GM12878 (cell line): ENCODE measurements around the gene LLCFC1. TPM values are rescaled to one million over a fixed set of nuclear protein-coding genes. Genes with fewer than 3 reads are reported as not detected.

Source experiments
- ATAC-seq: fragments of 200-7000 bp; cut with Tn5 transposase; 3 replicates; pipeline ENCODE4 v1.9.1; 2020; ENCODE audit warnings: mild to moderate bottlenecking, moderate library complexity
- BruUV-seq: library from RNA; stranded (reverse); fragments of 400-500 nt; replicated peaks from 2 replicates; lab custom pipeline; 2021; lab: Mats Ljungman, UMichigan
- CTCF ChIA-PET: fragments of 300-600 bp; sonication (Branson Sonifier 250); formaldehyde crosslinking; extraction: SDS; loops from one replicate; lab custom pipeline; 2021; ENCODE audit warnings: inconsistent platforms; lab: Yijun Ruan, JAX
- POLR2A ChIA-PET: fragments of 350-600 bp; formaldehyde crosslinking; extraction: SDS; loops from one replicate; lab custom pipeline; 2021; ENCODE audit warnings: inconsistent platforms; lab: Charles Lee
- RAD21 ChIA-PET: fragments of 300-600 bp; sonication (Branson Sonifier 250); formaldehyde crosslinking; loops from one replicate; lab custom pipeline; 2023; ENCODE audit warnings: antibody characterized with exemption; ENCODE audit not compliant: unreplicated experiment; lab: Charles Lee
- SMC1A ChIA-PET: fragments of 300-600 bp; sonication (Branson Sonifier 250); formaldehyde crosslinking; loops from one replicate; lab custom pipeline; 2023; ENCODE audit not compliant: unreplicated experiment, uncharacterized antibody; lab: Charles Lee
- DNase-seq: peaks from one replicate; pipeline ENCODE4 v3.0.0-alpha.2; 2011; ENCODE audit warnings: low read depth, low spot score
- FAIRE-seq: peaks from 3 replicates; lab custom pipeline; 2011; peaks lifted over from hg19 to GRCh38; lab: Jason Lieb, UNC
- H2AFZ ChIP-seq: 2 replicates; pipeline ENCODE4 v1.6.0; 2011; ENCODE audit warnings: low read depth, low read length, control low read depth; ENCODE audit not compliant: control insufficient read depth
- H3K27ac ChIP-seq: 2 replicates; pipeline ENCODE4 v1.5.1; 2011; ENCODE audit warnings: control low read depth; ENCODE audit not compliant: control insufficient read depth, insufficient read depth
- H3K27me3 ChIP-seq, 2 experiments: replicated peaks in 1 of 2; 2 replicates each; pipeline versions ENCODE4 v1.6.0 to v1.6.1; 2011; ENCODE audit warnings: low read length in 1 of 2; ENCODE audit not compliant: control insufficient read depth in 2 of 2, insufficient read depth in 2 of 2
- H3K36me3 ChIP-seq, 2 experiments: 2 replicates each; pipeline ENCODE4 v1.5.1; 2011; ENCODE audit warnings: low read length in 1 of 2; ENCODE audit not compliant: control insufficient read depth in 2 of 2, insufficient read depth in 2 of 2
- H3K4me1 ChIP-seq: 2 replicates; pipeline ENCODE4 v1.6.1; 2011; ENCODE audit warnings: mild to moderate bottlenecking, low read length, moderate library complexity, mixed read lengths; ENCODE audit not compliant: control insufficient read depth, insufficient read depth
- H3K4me2 ChIP-seq: 2 replicates; pipeline ENCODE4 v1.6.0; 2011; ENCODE audit warnings: control low read depth; ENCODE audit not compliant: control insufficient read depth, insufficient read depth
- H3K4me3 ChIP-seq: fragments of 200-600 bp; sonication (generic); 2 replicates; pipeline ENCODE4 v1.5.1; 2016
- H3K79me2 ChIP-seq: 2 replicates; pipeline ENCODE4 v1.6.0; 2011; ENCODE audit warnings: low read length; ENCODE audit not compliant: control insufficient read depth, insufficient read depth
- H3K9ac ChIP-seq: 2 replicates; pipeline ENCODE4 v1.8.0; 2011; ENCODE audit warnings: low read length, control low read depth, mixed read lengths; ENCODE audit not compliant: control insufficient read depth, insufficient read depth
- H3K9me3 ChIP-seq: replicated peaks from 3 replicates; pipeline ENCODE4 v1.5.1; 2011; ENCODE audit warnings: mild to moderate bottlenecking, low read length; ENCODE audit not compliant: control insufficient read depth, insufficient read depth
- H4K20me1 ChIP-seq: 2 replicates; pipeline ENCODE4 v1.6.0; 2011; ENCODE audit not compliant: control insufficient read depth, insufficient read depth
- BHLHE40 ChIP-seq, 2 experiments: fragments of 450-650 bp in 1 of 2; IDR thresholded peaks; 2 replicates each; pipeline ENCODE4 v1.6.1; 2011 to 2017; ENCODE audit warnings: low read depth in 2 of 2, borderline replicate concordance in 1 of 2, improper control_type of control experiment in 1 of 2, low read length in 1 of 2, mild to moderate bottlenecking in 1 of 2
- EGR1 ChIP-seq, 2 experiments: IDR thresholded peaks; 1 replicate in 1 of 2; 2 replicates in 1 of 2; pipeline ENCODE4 v1.6.1; 2011 to 2012; ENCODE audit warnings: low read depth in 2 of 2, low read length in 2 of 2, borderline replicate concordance in 1 of 2, mild to moderate bottlenecking in 1 of 2, moderate library complexity in 1 of 2
- EZH2 ChIP-seq: IDR thresholded peaks from 2 replicates; pipeline ENCODE4 v1.6.1; 2012; ENCODE audit warnings: low read depth, mild to moderate bottlenecking, control low read depth, inconsistent platforms, low read length, borderline replicate concordance; ENCODE audit not compliant: control insufficient read depth
- MTA3 ChIP-seq: IDR thresholded peaks from 2 replicates; pipeline ENCODE4 v1.6.1; 2012; ENCODE audit warnings: low read length, inconsistent platforms, borderline replicate concordance
- POLR2AphosphoS2 ChIP-seq: IDR thresholded peaks from 2 replicates; pipeline ENCODE4 v1.6.1; 2011; ENCODE audit warnings: low read depth, mild to moderate bottlenecking, low read length, improper control_type of control experiment, moderate library complexity
- TAF1 ChIP-seq: IDR thresholded peaks from 2 replicates; pipeline ENCODE4 v1.6.1; 2011; ENCODE audit warnings: mild to moderate bottlenecking, low read depth, low read length, borderline replicate concordance
- ZSCAN29 ChIP-seq: fragments of 450-650 bp; IDR thresholded peaks from 2 replicates; pipeline ENCODE4 v1.6.1; 2017; ENCODE audit warnings: mild to moderate bottlenecking, moderate library complexity
- WGBS: methylation state at CpG from one replicate; pipeline ENCODE4 v1.1.6; 2016; ENCODE audit warnings: low lambda C conversion rate; ENCODE audit not compliant: insufficient replicate concordance, insufficient coverage; ENCODE audit errors: missing lambda C conversion rate; 5-methylcytosine and 5-hydroxymethylcytosine counted together
- in situ Hi-C: fragments of 300-500 bp; cut with MboI; formaldehyde crosslinking; loops from 9 replicates; pipeline ENCODE4 v1.14.3; 2018; ENCODE audit warnings: mixed read lengths
- intact Hi-C: fragments of 100-400 bp; cut with micrococcal nuclease; formaldehyde crosslinking; loops from one replicate; pipeline ENCODE4 v1.14.2; 2022; ENCODE audit not compliant: unreplicated experiment
- polyA plus RNA-seq, 11 experiments: library from polyadenylated mRNA; depleted of rRNA in 4 of 11; unstranded in 6 of 11; stranded (reverse) in 5 of 11; fragments of >200 nt; fragmentation: Nextera tagmentation in 4 of 11; fragmentation: Illumina TruSeq in 1 of 11; extraction: Ambion mirVana in 4 of 11; extraction: Trizol in 1 of 11; gene quantifications; 1 replicate in 1 of 11; 2 replicates in 10 of 11; pipeline versions ENCODE4 v1.2.1 to v1.2.3, GENCODE V29; 2011 to 2016; ENCODE audit warnings: inconsistent platforms in 2 of 11, missing spikeins in 2 of 11, low read depth in 1 of 11
- total RNA-seq, 4 experiments: library from RNA; depleted of rRNA in 3 of 4; stranded (reverse); fragments of >200 nt in 3 of 4; fragmentation: Illumina TruSeq in 1 of 4; extraction: Trizol in 1 of 4; gene quantifications; 2 replicates each; pipeline versions ENCODE4 v1.2.1 to v1.2.3, GENCODE V29; 2013 to 2021
- TF ChIP-seq, protein P1 (sequence below): IDR thresholded peaks from 2 replicates; pipeline ENCODE4 v1.6.1; 2011; ENCODE audit warnings: low read depth, mild to moderate bottlenecking, low read length, moderate library complexity, borderline replicate concordance; ENCODE audit errors: extremely low read depth

LLCFC1 gene
- total and polyA plus RNA-seq, 10 of the 15 experiments (the other 5 are each of a cell fraction or from before 2014, with no cell fraction given) = not detected

DNA sequence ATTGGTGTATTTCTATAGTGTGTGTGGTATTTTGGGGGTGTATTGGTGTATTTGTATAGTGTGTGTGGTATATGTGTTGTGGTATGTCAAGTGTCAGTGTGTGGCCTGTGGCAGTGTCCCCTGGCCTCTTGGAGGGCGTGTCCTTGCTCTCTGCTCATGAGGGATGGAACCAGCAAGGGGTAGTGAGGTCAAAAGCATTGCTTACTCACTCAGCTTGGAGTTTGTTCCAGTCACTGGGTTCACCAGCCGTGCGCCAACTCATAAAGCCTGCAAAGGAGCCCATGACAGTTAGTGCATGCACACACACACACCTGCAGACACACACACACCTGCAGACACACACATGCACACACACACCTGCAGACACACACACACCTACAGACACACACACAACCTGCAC is 49.5 kb upstream of the LLCFC1 start:
- DNase-seq = no peak
- H3K4me2 ChIP-seq = no peak overlapping the region
- FAIRE-seq = no peak
- H3K9ac ChIP-seq = no peak overlapping the region
- no peak for ATAC-seq
- intact Hi-C loops (no loop called here), in situ Hi-C loops (no loop called here)
- no peaks in the 10 kb centered on the region for H4K20me1 ChIP-seq
- BruUV-seq = no TSS peak
- H3K9me3 ChIP-seq = no peaks in the 10 kb centered on the region
- no peaks in the 10 kb centered on the region for H3K4me1 ChIP-seq
- H3K27ac ChIP-seq = no peak overlapping the region
- H2AFZ ChIP-seq = no peak overlapping the region
- ChIA-PET CTCF (no interaction called here), POLR2A (no interaction called here), RAD21 (no interaction called here), SMC1A (no interaction called here)
- no peaks in the 10 kb centered on the region for H3K79me2 ChIP-seq
- H3K4me3 ChIP-seq = no peak overlapping the region
- no peaks in the 10 kb centered on the region for H3K36me3 ChIP-seq
- no peaks in the 10 kb centered on the region; a peak in 1 of 4 replicates for H3K27me3 ChIP-seq
- TF ChIP-seq MTA3 = no peak
- TF ChIP-seq EGR1 (IDR thresholded peaks at IDR 0.05; ENCODE audit: borderline replicate concordance in 1 of 2, low read depth in 2 of 2, low read length in 2 of 2) = no peak
- TF ChIP-seq, protein P1, sequence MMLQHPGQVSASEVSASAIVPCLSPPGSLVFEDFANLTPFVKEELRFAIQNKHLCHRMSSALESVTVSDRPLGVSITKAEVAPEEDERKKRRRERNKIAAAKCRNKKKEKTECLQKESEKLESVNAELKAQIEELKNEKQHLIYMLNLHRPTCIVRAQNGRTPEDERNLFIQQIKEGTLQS = no peak
- TF ChIP-seq ZSCAN29 = no peak
- no peak for TF ChIP-seq TAF1
- TF ChIP-seq POLR2AphosphoS2 = no peak
- TF ChIP-seq BHLHE40 (IDR thresholded peaks at IDR 0.05; ENCODE audit: borderline replicate concordance in 1 of 2, low read depth in 2 of 2, low read length in 1 of 2) = no peak
- TF ChIP-seq EZH2 = no peak
- 27% methylated on average over 3 of the region's 3 CpGs for WGBS
